K562 (cell line): ENCODE measurements around the gene TREH. TPM values are rescaled to one million over a fixed set of nuclear protein-coding genes. Genes with fewer than 3 reads are reported as not detected.

Experiments used
- HNRNPLL ChIP-seq: fragments of 200-400 bp; formaldehyde crosslinking; IDR thresholded peaks from 2 replicates; pipeline ENCODE4 v1.6.1; 2017; ENCODE audit warnings: low read length, low read depth, mild to moderate bottlenecking; ENCODE audit not compliant: poor library complexity, severe bottlenecking
- LEF1 ChIP-seq: fragments of 450-650 bp; IDR thresholded peaks from 2 replicates; pipeline ENCODE4 v1.6.1; 2016; ENCODE audit warnings: mild to moderate bottlenecking
- NFIC ChIP-seq: fragments of 450-650 bp; IDR thresholded peaks from 2 replicates; pipeline ENCODE4 v1.6.1; 2017; ENCODE audit warnings: mild to moderate bottlenecking, inconsistent platforms
- SRSF7 ChIP-seq: fragments of 200-400 bp; formaldehyde crosslinking; optimal IDR thresholded peaks from 2 replicates; pipeline ENCODE3; 2017; ENCODE audit warnings: mild to moderate bottlenecking, low read depth, low read length
- TEAD4 ChIP-seq, 2 experiments: sonication (generic) in 1 of 2; formaldehyde crosslinking in 1 of 2; IDR thresholded peaks; 2 replicates each; pipeline versions ENCODE4 v1.6.1 to v1.8.0; 2012 to 2022; ENCODE audit warnings: borderline replicate concordance in 1 of 2, inconsistent platforms in 1 of 2, low read length in 1 of 2, mild to moderate bottlenecking in 1 of 2, missing genetic modification reagents in 1 of 2
- XRCC3 ChIP-seq: fragments of 450-650 bp; IDR thresholded peaks from 2 replicates; pipeline ENCODE4 v1.6.1; 2017; ENCODE audit warnings: mild to moderate bottlenecking, moderate library complexity
- ZNF639 ChIP-seq, 2 experiments: fragments of 200-800 bp in 1 of 2; sonication (Bioruptor generic) in 1 of 2; sonication (generic) in 1 of 2; formaldehyde crosslinking in 1 of 2; IDR thresholded peaks in 1 of 2; conservative IDR thresholded peaks in 1 of 2; 2 replicates each; pipeline versions ENCODE4 v1.5.0 to v1.6.1; 2016 to 2020; ENCODE audit warnings: missing compliant biosample characterization in 1 of 2, missing genetic modification characterization in 1 of 2, missing genetic modification reagents in 1 of 2
- polyA plus RNA-seq, 8 experiments: library from polyadenylated mRNA; depleted of rRNA in 4 of 8; stranded (reverse) in 5 of 8; unstranded in 3 of 8; fragments of >200 nt; fragmentation: Nextera tagmentation in 2 of 8; fragmentation: Illumina TruSeq in 1 of 8; extraction: Ambion mirVana in 2 of 8; extraction: Trizol in 1 of 8; gene quantifications; 2 replicates each; pipeline versions ENCODE4 v1.2.1 to v1.2.3, GENCODE V29; 2011 to 2014; ENCODE audit warnings: inconsistent platforms in 1 of 8, missing spikeins in 1 of 8
- total RNA-seq, 7 experiments: library from RNA; depleted of rRNA in 6 of 7; stranded (reverse); fragments of >200 nt in 6 of 7; fragmentation: Illumina TruSeq in 2 of 7; extraction: Trizol in 2 of 7; gene quantifications; 2 replicates each; pipeline versions ENCODE4 v1.2.1 to v1.2.3, GENCODE V29; 2011 to 2021; ENCODE audit warnings: low replicate concordance in 1 of 7
- TF ChIP-seq, protein P1 (sequence below), 2 experiments: fragments of 450-650 bp; IDR thresholded peaks; 2 replicates each; pipeline ENCODE4 v1.6.1; 2016; ENCODE audit warnings: mild to moderate bottlenecking in 2 of 2, borderline replicate concordance in 1 of 2, low read depth in 1 of 2, moderate library complexity in 1 of 2
- TF ChIP-seq, protein P2 (sequence below): fragments of 250-450 bp; sonication (Bioruptor Pico); IDR thresholded peaks from 2 replicates; pipeline ENCODE4 v1.5.0; 2022; ENCODE audit warnings: mild to moderate bottlenecking
- TF ChIP-seq, protein P3 (sequence below): fragments of 450-650 bp; IDR thresholded peaks from 2 replicates; pipeline ENCODE4 v1.6.1; 2016; ENCODE audit warnings: mild to moderate bottlenecking

The TREH gene
- total and polyA plus RNA-seq, 9 of the 15 experiments (the other 6 are each of a cell fraction or from before 2014, with no cell fraction given), result 0.09 to 0.20 (median 0.11) TPM; not detected in 6

DNA sequence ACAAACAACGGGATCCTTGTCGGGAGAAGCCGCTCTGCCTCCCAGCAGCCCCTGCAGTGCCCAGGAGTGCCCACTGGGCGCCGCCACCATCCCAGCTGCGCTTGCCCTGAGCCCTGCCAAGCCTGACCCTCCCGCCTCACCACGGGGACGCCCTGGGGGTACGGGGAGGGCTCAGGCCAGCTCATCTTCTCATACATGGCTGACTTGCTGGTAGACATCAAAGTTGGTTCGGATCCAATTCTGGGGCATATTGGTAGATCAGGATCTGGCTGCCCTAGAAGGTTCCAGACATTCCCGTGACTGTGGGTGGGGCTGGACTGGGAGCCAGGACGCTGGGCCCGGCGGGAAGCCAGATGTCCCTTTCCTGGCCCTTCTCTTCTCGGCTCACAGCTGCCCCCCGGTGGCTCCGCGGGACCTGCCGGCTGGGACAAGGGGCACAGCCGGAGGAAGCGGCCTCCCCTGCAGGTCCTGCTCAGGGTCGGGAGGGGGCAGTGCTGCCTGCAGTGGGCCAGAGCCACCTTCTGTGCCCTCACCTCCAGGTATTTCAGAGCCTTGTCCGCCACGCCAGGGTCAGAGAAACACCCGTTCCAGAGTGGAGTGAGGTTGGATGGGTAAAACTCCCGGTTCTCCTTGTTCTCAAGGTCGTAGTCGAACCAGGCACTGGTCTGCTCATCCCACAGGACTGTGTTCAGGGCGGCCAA is 10.6 kb upstream of the TREH start (continued):
- TF ChIP-seq, protein P1, sequence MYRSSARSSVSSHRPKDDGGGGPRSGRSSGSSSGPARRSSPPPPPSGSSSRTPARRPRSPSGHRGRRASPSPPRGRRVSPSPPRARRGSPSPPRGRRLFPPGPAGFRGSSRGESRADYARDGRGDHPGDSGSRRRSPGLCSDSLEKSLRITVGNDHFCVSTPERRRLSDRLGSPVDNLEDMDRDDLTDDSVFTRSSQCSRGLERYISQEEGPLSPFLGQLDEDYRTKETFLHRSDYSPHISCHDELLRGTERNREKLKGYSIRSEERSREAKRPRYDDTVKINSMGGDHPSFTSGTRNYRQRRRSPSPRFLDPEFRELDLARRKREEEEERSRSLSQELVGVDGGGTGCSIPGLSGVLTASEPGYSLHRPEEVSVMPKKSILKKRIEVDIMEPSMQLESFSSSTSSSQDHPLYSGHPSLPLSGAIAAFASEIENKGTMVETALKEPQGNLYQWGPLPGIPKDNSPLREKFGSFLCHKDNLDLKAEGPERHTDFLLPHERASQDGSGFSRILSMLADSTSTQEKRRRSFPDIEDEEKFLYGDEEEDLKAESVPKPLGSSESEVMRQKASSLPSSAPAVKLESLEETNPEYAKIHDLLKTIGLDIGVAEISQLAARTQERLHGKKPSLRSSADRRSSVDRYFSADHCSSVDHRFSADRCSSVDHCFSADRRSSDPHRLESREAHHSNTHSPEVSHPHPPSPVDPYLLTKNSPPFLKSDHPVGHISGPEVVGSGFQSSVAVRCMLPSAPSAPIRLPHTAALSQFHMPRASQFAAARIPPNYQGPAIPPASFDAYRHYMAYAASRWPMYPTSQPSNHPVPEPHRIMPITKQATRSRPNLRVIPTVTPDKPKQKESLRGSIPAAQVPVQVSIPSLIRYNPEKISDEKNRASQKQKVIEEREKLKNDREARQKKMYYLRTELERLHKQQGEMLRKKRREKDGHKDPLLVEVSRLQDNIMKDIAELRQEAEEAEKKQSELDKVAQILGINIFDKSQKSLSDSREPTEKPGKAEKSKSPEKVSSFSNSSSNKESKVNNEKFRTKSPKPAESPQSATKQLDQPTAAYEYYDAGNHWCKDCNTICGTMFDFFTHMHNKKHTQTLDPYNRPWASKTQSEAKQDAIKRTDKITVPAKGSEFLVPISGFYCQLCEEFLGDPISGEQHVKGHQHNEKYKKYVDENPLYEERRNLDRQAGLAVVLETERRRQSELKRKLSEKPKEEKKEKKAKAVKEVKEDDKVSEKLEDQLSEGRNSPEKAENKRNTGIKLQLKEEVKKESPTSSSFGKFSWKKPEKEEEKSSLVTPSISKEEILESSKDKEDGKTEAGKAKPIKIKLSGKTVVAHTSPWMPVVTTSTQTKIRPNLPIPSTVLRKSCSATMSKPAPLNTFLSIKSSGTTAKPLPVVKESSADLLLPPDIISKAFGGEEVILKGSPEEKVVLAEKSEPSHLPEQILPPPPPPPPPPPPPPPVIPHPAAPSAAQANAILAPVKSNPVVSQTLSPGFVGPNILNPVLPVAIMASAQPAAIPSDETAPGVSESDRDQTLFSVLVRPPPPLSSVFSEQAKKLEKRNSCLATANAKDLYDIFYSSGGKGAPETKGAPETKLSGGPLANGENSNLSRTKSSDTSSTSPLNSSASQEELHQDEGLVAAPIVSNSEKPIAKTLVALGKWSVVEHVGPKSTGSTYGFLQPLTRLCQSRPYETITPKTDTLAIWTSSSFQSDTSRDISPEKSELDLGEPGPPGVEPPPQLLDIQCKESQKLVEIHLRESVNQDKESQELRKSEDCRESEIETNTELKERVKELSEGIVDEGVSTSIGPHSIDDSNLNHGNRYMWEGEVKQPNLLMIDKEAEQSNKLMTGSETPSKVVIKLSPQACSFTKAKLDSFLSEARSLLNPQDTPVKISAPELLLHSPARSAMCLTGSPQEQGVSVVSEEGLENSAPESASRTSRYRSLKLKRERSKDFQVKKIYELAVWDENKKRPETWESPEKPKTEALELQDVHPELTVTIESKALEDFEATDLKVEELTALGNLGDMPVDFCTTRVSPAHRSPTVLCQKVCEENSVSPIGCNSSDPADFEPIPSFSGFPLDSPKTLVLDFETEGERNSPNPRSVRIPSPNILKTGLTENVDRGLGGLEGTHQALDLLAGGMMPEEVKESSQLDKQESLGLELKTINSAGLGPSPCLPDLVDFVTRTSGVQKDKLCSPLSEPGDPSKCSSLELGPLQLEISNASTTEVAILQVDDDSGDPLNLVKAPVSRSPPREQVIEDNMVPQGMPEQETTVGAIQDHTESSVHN (IDR thresholded peaks at IDR 0.05; ENCODE audit: borderline replicate concordance in 1 of 2, low read depth in 1 of 2), result no peak
- no peak for TF ChIP-seq ZNF639 (CRISPR knock-in tag; conservative IDR thresholded peaks at IDR 0.05 in 1 of 2, IDR thresholded peaks at IDR 0.05 in 1 of 2)
- TF ChIP-seq NFIC, result no peak; the same call in none of the 2 replicates
- TF ChIP-seq, protein P2, sequence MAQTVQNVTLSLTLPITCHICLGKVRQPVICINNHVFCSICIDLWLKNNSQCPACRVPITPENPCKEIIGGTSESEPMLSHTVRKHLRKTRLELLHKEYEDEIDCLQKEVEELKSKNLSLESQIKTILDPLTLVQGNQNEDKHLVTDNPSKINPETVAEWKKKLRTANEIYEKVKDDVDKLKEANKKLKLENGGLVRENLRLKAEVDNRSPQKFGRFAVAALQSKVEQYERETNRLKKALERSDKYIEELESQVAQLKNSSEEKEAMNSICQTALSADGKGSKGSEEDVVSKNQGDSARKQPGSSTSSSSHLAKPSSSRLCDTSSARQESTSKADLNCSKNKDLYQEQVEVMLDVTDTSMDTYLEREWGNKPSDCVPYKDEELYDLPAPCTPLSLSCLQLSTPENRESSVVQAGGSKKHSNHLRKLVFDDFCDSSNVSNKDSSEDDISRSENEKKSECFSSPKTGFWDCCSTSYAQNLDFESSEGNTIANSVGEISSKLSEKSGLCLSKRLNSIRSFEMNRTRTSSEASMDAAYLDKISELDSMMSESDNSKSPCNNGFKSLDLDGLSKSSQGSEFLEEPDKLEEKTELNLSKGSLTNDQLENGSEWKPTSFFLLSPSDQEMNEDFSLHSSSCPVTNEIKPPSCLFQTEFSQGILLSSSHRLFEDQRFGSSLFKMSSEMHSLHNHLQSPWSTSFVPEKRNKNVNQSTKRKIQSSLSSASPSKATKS (CRISPR knock-in tag), result no peak
- TF ChIP-seq TEAD4 (IDR thresholded peaks at IDR 0.05; ENCODE audit: low read length), result peak; percentile 21; the same call in 1 of the 2 replicates
- TF ChIP-seq TEAD4 (CRISPR knock-in tag; IDR thresholded peaks at IDR 0.05; ENCODE audit: borderline replicate concordance), result no peak
- TF ChIP-seq, protein P3, sequence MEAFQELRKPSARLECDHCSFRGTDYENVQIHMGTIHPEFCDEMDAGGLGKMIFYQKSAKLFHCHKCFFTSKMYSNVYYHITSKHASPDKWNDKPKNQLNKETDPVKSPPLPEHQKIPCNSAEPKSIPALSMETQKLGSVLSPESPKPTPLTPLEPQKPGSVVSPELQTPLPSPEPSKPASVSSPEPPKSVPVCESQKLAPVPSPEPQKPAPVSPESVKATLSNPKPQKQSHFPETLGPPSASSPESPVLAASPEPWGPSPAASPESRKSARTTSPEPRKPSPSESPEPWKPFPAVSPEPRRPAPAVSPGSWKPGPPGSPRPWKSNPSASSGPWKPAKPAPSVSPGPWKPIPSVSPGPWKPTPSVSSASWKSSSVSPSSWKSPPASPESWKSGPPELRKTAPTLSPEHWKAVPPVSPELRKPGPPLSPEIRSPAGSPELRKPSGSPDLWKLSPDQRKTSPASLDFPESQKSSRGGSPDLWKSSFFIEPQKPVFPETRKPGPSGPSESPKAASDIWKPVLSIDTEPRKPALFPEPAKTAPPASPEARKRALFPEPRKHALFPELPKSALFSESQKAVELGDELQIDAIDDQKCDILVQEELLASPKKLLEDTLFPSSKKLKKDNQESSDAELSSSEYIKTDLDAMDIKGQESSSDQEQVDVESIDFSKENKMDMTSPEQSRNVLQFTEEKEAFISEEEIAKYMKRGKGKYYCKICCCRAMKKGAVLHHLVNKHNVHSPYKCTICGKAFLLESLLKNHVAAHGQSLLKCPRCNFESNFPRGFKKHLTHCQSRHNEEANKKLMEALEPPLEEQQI, result 0 out of 2 replicates have a peak, but pooled peaks have one; percentile 69
- TF ChIP-seq HNRNPLL, result no peak
- TF ChIP-seq LEF1, result no peak
- TF ChIP-seq XRCC3, result no peak
- TF ChIP-seq SRSF7, result no peak
